ENCODE results near the gene TTLL8.

Gene TTLL8

DNA sequence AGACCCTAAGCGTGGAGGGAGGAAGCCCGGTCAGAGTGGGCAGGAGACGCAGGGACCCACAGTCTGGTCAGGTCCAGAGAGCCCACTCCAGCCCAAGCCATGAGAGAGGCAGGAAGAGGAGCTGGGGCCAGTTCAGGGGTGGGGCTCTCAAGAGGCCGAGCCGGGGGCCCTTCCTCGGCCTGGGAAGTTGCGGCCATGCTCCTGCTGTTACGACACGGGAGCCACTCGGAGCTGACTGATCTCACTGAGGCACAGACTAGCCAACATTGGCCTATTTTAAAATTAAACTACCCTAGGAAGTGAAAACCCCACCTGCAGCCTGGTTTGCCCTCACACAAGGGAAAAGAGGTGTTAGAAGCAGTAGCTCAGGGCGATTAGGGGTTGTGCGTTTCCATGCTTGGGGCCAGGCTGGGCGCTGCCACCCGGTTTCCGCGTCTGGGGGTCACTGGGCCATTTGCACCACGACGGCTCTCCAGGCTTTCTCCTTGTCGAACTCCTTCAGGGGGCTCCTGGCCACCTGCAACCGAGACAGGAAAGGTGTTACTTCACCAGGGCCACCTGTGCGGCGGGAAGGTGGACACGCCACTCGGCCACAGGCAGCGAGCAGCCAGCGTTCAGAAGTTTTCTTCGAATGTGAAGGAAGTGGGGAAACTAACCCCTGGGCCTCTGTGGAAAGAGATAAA lies 3.2 kb upstream of the TTLL8 start:
- no peak for DNase-seq (ENCODE audit: low read depth)

DNA sequence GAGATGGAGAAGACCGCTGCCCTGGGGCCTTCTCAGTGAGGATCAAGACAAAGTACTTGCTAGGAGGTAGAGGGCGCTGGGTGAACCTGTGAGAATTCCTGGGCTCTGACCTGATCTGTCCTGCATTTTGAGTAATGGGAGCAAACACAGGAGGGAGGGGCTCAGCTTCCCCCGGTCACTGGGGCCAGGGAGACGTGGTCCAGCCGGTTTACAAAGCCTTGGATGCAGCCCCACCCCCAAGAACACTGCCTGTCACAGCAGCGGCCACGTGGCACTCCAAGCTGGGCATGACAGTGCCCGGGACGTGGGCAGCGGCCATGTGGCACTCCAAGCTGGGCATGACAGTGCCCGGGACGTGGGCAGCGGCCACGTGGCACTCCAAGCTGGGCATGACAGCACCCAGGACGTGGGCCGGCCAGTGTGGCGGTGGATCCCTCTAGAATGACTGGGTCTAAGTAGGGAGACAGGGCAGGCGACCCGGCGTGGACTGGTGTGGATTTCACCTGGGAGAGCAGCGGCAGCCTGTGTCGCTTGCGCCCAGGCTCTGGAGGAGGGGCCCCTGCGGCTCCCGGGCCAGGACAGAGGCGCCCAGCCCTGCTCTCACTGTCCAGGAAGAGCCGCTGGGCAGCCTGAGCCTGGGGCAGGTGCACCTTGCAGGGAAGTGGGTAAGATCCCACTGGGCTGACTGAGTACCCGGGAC lies 2.5 kb upstream of the TTLL8 start:
- DNase-seq (ENCODE audit: low read depth) = no peak

DNA sequence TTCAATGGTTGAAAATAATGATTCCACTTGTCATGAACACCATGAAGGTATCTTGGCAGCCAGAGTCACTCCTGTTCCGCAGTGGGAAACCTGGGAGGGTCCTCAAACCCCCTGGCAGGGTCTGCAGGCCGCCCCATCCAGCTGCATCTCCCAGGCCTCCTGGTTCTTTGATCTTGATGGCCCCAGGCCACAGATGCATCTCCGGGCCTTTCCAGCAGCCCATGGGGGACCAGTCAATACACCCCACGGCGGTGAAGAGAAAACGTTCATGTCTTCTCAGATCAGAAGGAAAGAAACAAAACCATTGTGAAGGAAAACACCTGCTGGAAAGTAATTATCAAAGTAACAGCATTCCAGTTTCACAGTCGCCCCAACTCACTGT lies 1.8 kb upstream of the TTLL8 start:
- DNase-seq (ENCODE audit: low read depth) = no peak

DNA sequence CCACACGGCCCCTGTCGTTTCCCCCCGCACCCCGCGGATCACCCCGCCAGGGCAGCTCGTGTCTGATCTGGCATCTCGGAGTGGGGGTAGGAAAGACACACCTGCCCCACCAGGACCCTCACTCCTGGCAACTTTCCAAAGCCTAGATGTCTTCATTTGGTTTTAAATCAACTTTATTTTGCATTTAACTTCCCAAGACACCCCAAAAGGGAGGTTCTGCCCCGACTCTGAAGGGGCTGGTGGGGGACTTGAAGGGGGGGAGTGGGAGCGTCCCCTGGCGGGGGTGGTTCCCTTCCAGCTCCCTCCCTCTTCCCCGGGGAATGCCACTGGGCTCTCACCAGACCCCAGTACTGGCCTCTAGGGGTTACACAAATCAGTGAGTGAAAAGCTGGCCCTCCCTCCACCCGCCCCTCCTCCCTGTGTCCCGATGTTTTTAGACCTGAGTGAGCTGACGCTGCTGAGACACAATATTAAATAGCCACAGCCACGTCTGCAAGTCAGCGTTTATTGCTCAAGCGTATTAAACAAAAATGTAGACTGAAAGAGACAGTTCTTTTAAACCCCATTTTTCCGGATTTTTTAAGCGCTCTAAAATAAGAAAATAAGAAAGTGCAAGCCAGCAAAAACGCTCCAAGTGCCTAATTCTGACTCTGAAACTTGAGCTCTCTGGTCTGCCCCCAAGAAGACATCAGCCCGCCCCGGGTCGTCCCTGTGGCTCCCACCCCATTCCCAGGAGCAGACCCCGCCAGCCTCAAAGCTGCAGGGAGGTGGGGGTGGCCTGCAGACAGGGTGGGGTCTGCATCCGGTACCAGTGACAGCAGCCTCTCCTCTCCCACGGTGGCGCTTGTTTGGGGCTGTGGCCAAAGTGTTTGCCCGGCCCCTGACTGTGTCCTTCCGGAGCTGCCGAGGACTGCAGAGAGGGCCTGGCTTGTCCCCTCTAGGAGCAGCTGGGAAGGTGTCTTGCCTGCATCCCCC lies 1.1 kb upstream of the TTLL8 start:
- DNase-seq (ENCODE audit: low read depth) = no peak

DNA sequence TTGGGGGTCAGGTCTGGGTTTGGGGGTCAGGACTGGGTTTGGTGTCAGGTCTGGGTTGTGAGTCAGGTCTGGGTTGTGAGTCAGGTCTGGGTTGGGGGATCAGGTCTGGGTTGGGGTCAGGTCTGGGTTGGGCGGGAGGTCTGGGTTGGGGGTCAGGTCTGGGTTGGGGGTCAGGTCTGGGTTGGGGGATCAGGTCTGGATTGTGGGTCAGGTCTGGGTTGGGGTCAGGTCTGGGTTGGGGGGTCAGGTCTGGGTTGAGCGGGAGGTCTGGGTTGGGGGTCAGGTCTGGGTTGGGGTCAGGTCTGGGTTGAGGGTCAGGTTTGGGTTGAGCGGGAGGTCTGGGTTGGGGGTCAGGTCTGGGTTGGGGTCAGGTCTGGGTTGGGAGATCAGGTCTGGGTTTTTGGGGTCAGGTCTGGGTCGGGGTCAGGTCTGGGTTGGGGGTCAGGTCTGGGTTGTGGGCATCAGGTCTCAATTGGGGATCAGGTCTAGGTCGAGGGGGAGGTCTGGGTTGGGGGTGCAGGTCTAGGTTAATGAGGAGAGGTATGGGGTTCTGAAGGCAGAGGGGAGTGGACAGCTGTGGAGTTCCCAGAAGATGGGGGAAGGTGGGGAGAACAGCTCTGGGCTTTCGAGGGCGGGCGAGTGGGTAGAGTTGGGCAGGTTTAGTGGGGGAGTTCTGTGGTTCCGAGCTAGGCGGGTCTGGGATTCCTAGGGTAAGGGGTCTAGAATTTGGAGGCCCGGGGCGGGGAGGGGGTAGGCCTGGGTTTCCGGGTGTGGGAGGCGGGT lies 629 bp downstream of the TTLL8 start:
- DNase-seq (ENCODE audit: low read depth) = no peak

DNA sequence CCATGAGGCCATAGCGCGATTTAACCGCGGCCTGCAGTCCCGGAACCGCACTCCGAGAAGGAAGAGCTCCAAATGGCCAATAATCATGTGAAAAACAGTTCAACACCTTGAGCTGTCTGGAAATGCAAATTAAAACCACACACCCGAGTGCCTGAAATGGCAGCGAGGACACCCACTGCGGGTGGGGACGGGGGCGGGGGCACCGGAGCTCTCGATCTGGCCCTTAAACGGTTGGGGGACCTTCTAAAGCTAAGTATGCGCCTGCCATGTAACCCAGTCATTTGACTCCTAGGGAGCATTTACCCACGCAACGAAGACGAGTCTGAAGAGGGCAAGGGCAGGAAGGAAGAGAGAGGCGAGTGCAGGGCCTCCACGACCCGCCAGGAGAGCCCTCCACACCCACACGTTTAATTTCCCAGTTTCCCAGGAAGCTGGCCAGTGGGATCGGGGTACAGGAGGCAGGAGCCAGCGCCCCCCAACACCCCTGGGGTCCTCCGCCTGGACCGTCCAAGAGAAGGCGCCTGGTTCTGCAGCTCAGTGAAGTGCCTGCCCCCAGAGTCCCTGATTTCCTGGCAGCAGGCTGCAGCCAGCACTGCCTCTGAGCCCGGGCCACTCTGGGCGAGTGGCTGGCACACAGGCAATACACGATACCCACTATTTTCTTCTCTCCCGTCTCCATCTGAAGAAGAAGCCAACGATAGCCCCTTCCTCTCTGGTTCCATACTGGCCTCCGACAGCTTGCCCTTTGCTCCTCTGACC lies 1.7 kb downstream of the TTLL8 start:
- DNase-seq (ENCODE audit: low read depth) = no peak

DNA sequence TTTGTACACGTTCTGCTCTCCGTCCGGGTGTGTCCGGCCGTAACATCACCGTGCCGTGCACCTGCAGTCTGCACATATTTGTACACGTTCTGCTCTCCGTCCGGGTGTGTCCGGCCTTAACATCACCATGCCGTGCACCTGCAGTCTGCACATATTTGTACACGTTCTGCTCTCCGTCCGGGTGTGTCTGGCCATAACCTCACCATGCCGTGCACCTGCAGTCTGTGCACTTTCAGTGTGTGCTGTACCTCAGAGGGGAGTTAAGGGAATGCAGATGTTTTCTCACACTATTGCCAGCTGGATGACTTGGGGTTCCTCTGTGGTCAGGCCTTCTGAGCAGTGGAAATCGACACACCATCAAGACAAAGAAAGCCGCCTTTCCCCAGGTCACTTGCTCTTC lies 4.2 kb downstream of the TTLL8 start:
- no peak for DNase-seq (ENCODE audit: low read depth)

DNA sequence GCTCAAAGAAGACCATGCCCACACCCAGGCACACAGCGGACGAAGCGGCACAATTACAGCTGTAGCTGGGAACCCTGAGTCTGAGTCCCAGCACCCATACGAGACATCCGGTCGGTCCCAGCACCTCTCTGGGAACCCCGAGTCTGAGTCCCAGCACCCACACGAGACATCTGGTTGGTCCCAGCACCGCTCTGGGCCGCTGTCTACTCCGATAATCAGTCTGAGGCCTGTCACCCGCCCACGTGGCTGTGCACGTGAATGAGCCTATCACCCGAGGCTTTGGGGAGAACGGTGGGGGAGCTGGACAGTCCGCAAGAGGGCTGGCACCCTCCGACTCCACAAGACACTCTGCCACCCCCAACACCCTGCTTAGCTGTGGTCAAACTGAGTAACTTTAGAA lies 6.2 kb downstream of the TTLL8 start:
- DNase-seq (ENCODE audit: low read depth) = no peak

DNA sequence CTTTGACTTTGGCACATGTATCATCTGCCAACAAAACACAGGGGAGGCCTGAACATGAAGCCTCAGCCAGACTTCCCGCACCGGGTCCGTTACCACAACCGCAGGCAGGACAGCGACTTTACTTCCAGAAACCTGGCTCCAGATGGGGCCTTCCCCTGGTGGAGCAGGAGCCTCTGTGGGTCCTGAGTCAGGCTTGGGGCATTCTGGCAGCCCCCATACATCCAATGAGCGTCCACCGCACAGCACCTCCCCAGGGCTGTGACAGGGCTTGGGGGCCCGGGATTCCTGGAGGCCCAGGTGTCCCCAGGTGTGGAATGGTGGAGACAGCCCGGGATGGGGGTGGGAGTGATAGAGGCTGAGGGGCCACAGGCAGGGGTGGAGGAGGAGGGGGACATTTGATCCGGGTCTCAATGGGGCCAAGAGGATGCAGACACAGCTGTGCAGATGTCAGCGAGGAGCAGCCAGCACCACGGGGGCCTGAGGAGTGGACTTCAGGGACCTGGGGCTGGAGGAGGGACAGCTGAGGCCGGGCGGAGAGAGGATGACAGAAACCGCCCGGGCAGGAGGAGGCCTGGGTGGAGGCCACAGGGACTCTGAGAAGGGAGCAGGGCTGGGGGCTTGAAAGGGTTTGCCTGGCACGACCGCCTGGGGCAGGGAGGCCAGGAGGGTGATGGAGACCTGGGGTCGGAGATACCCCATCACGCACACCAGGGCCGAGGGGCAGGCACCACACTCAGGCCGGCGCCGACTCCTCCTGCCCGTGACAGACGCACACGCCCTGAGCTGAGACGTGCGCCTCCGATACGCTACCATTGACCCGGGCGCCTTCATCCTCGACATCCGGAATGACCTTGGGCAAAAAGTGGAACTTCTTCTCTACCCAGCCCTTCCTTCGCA lies 8.6 kb downstream of the TTLL8 start:
- no peak for DNase-seq (ENCODE audit: low read depth)

DNA sequence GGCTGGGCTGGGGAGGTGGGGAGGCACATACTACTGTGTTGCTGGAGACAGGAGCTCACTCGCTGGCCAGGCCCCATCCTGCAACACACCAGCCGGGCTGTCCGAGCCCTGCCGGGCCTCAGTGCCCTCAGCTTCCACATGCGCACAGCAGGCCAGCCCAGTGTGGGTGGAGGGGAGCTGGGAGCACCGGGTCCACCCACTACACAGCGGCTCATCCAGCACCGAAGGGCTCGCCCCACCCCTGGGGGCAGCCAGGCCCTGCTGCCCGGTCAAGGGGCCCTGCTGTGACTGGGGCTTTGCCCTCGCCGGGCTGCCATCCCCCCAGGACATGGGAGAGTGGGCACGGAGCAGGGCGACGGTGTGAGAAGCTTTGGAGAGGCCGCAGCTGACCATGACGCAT lies 9.3 kb downstream of the TTLL8 start:
- DNase-seq (ENCODE audit: low read depth) = no peak

DNA sequence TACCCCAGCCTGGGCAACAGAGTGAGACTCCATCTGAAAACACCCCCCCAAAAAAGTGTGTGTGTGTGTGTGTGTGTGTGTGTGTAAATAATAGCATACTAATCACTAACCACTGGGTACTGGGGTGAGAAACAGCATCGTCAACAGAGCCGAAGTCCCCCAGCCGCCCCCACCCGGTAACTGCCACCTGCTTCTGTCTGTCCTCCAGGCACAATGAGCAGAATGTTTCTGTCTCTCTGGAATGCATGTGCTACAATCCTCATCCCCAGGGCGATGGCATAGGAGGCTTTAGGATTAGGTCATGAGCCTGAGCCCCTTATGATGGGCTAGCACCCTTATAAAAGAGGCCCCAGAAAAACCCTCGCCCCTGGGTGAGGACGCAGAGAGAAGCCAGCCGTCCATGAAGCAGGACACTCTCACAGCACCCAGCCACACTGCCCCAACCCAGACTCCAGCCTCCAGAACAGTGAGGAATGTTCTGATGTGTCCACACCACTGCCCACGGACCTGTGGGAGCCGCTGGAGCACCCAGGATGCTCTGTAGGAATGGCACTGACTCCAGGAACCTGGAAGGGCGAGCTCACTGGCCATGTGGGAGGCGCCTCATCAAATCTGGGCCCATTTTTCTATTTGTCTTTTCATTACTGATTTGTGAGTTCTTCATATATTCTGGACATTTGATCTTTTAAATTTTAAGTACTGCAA lies 9.9 kb downstream of the TTLL8 start:
- no peak for DNase-seq (ENCODE audit: low read depth)

DNA sequence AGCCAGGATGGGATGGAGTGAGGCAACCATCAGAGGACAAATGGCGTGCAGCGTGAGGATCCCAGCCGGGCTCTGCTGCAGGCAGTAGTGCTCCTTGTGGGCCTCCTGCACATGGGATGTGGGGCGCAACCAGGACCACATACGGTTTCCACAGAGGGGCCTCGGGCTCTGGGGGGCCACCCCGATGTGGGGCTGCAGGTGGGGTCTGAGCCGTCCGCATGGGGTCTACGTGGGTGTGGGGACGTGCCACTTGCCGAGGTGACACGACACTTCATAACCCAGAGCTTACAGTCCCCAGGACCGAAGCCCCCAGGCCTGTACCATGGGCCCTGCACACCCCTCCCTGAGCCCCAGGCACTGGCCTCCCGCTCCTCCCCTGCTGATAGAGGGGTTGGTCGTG lies 10.8 kb downstream of the TTLL8 start:
- no peak for DNase-seq (ENCODE audit: low read depth)

DNA sequence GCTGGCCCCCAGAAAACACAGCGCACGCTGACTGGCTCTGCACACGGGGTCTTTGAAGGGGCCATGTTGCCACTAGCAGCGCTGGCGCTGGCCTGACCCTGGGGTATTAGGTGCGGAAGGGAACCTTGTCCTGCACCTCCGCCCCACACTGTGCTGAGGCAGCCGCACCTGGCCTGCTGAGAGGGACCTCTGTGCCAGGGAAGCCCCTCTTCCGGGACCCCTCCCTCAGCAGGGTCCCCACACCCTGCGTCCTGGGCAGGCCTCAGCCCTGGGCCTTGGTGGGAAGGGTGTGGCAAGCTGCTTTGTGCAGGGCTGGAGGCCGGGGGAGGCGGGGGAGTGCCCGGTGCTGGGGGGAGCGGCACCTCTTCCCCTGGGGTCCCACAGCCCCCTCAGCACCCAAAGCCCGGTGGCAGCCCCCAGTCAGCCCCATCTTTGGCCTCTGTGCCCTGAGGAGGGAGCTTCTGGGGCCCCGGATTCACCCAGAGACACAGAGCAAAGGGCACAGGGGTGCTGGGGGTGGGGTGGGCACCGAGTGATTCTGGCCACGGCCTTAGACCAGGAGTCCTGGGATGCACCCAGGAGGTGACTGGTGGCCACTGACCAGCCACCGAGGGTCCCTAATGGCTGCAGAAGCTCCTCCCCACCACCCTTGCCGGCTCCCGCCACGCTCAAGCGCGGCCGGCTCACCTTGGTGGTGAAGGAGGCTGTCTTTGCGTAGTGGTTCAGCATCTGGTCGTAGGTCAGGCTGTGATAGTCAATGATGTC lies 11.4 kb downstream of the TTLL8 start:
- no peak for DNase-seq (ENCODE audit: low read depth)

DNA sequence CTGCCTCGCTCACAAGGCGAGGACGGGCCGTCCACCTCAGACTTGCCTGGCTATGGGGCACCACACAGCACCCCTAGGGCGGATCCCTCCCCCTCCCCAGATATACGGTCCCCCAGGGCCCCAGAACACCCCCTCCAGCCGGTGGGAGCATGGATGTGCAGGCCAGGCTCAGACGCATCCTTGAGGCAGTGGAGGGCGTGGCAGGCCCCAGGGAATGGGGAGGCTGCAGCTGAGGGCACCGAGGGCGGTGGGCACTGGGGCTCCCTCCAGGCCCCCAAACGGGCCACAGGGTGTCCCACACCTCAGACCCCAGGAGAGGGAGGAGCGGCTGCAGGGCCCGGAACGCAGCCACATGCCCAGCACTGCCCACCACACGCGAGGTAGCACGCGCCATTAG lies 12.1 kb downstream of the TTLL8 start:
- no peak for DNase-seq (ENCODE audit: low read depth)

DNA sequence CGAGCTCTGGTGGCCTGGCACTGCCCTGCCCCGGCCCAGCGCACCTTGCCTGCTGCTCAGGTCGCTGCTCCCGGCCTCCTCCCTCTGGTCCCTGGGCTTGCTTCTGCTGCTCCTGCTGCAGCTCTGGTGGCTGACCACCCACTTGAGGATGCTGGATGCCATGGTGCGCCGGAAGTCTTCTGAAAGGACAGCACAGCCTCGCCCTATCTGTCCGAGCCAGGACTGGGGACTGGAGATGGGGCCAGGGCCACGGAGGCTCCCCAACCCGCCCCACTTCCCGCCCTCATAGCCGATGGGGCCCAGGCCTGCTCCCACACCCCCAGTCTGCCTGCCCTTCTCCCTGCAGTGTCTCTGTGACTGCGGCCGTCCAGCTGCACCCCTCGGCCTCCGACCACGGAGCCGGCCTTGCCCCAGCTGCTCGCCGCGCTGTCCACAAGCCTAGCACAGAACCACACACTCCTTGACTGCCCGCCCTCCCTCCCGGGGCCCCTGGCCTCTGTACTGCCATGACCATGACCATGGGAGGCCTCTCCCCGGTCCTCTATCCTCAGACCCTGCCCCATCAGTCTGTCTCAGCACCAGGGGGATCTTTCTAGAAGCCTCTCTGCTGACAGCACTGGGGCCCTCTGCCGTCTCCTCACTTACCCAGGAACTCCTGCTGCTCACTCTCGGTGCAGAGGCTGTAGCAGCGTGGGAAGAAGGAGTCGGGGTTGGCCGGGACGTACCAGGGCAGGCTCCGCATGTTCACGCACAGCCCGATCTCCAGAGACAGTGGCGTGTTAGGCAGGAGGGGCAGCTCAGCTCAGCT lies 12.7 kb downstream of the TTLL8 start:
- no peak for DNase-seq (ENCODE audit: low read depth)

DNA sequence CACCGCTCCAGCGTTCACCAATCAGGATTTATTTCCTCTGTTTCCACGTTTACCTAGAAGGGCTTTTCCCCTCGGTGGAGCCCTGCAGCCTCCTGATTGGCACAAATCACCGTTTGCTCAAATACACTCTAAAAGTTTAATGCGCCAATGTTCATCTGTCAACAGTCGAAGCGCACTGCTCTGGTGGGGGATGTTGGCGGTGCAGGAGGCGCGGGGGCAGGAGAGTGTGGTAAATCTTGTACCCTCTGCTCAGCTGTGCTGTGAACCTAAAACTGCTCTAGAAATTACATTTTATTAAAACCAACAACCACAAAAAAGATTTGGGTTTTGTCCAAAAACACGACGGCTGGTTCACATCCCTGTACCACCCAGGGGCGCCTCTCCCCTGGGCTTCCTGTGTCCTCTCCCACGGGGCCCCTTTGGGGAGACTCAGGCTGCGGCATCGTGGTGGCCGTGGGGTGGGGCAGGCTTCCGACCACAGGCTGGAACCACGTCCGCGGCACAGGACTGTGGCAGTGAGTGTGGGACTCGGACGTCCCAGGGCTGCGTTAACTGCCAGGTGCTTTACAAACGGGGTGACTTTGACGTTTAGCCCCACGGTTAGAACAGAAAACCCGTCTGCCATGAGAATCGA lies 13.5 kb downstream of the TTLL8 start:
- DNase-seq (ENCODE audit: low read depth) = no peak

DNA sequence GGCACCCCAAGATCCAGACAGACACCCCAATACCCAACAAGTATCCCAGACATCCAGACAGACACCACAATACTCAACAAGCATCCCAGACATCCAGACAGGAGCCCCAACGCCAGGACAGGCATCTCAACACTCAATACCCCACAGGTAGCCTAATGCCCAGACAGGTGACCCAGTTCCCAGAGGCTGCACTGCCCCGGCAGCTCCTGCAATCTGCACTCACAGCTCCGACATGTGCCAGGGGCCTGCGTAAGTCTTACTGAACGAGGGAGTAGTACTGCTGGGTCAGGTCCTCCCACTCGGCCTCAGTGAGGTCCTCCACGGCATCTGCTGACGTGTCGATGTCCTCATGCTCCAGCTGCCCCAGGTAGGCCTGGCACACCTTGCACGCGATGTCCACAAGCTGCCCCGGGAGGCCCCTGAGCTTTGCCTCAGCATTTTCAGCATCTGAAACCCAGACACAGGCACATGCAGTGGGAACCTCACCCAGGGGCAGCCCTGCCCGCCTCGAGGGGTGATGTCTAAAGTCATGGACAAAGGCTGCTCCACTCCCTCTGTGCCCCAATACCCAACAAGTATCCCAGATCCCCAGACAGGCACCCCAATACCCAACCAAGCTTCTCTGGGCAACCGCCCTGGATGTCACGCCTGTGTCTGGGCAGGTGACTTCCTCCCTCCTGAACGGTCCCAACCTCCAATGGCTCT lies 16.6 kb downstream of the TTLL8 start:
- no peak for DNase-seq (ENCODE audit: low read depth)

Data from stimulated activated CD8-positive, alpha-beta memory T cell treated with anti-CD3 and anti-CD28 coated beads, Interleukin-15, amount 100 ng/mL, for 1 hour (primary cell).